ENCODE results near the gene CYP2R1.

GRCh38 chr11:14930369-14930768 lies 38.3 kb upstream of the CYP2R1 start:
- TF ChIP-seq, protein P1, sequence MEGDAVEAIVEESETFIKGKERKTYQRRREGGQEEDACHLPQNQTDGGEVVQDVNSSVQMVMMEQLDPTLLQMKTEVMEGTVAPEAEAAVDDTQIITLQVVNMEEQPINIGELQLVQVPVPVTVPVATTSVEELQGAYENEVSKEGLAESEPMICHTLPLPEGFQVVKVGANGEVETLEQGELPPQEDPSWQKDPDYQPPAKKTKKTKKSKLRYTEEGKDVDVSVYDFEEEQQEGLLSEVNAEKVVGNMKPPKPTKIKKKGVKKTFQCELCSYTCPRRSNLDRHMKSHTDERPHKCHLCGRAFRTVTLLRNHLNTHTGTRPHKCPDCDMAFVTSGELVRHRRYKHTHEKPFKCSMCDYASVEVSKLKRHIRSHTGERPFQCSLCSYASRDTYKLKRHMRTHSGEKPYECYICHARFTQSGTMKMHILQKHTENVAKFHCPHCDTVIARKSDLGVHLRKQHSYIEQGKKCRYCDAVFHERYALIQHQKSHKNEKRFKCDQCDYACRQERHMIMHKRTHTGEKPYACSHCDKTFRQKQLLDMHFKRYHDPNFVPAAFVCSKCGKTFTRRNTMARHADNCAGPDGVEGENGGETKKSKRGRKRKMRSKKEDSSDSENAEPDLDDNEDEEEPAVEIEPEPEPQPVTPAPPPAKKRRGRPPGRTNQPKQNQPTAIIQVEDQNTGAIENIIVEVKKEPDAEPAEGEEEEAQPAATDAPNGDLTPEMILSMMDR (IDR thresholded peaks at IDR 0.05), result no peak
- no peak for TF ChIP-seq POLR2A (IDR thresholded peaks at IDR 0.05)

All from body of pancreas (tissue), 4 donors.